HCT116 (cell line): Measurements from ENCODE around the gene ABCA5. TPM values are rescaled to one million over a fixed set of nuclear protein-coding genes. Genes with fewer than 3 reads are reported as not detected.

ENCODE experiments used
- ATAC-seq: fragments of 200-7000 bp; cut with Tn5 transposase; 2 replicates; pipeline ENCODE4 v1.9.1; 2020; ENCODE audit warnings: mild to moderate bottlenecking, moderate library complexity
- BruUV-seq: library from RNA; stranded (reverse); fragments of 400-500 nt; replicated peaks from 2 replicates; lab custom pipeline; 2021; lab: Mats Ljungman, UMichigan
- CTCF ChIA-PET: fragments of 300-600 bp; sonication (Branson Sonifier 250); formaldehyde crosslinking; loops from one replicate; lab custom pipeline; 2021; ENCODE audit warnings: antibody characterized with exemption; lab: Charles Lee
- POLR2A ChIA-PET: fragments of 300-600, 350-600 bp; sonication (Branson Sonifier 250); formaldehyde crosslinking; loops from one replicate; lab custom pipeline; 2021; ENCODE audit warnings: antibody characterized with exemption; lab: Charles Lee
- RAD21 ChIA-PET, 2 experiments: fragments of 300-600 bp; sonication (Branson Sonifier 250); formaldehyde crosslinking; loops; one replicate each; lab custom pipeline; 2023; ENCODE audit warnings: low total read pairs in 2 of 2; ENCODE audit not compliant: uncharacterized antibody in 2 of 2, unreplicated experiment in 2 of 2, low non-redundant PET in 1 of 2; lab: Charles Lee
- DNase-seq: peaks from one replicate; pipeline ENCODE4 v3.0.0-alpha.2; 2010; ENCODE audit warnings: low read depth, low spot score
- H2AFZ ChIP-seq: fragments of 200-600 bp; shearing (Covaris generic), sonication (generic); 2 replicates; pipeline ENCODE4 v1.6.1; 2017; ENCODE audit warnings: low read depth, mixed run types, mixed read lengths, antibody characterized with exemption, low read length; ENCODE audit not compliant: poor library complexity, severe bottlenecking
- H3K27ac ChIP-seq: 2 replicates; pipeline ENCODE4 v1.5.1; 2012; ENCODE audit warnings: low read depth, low read length
- H3K27me3 ChIP-seq: fragments of 200-600 bp; sonication (generic); 2 replicates; pipeline ENCODE4 v1.6.1; 2016; ENCODE audit warnings: mixed run types, low read length, mixed read lengths; ENCODE audit not compliant: insufficient read depth
- H3K36me3 ChIP-seq, 2 experiments: fragments of 200-500 bp in 1 of 2; fragments of 200-600 bp in 1 of 2; sonication (Bioruptor generic) in 1 of 2; sonication (generic) in 1 of 2; 2 replicates each; pipeline versions ENCODE4 v1.5.1 to v1.6.1; 2014 to 2016; ENCODE audit warnings: low read length in 2 of 2, inconsistent platforms in 1 of 2, mixed read lengths in 1 of 2, mixed run types in 1 of 2; ENCODE audit not compliant: insufficient read depth in 2 of 2, control insufficient read depth in 1 of 2
- H3K4me1 ChIP-seq, 2 experiments: fragments of 200-600 bp in 1 of 2; sonication (generic) in 1 of 2; 2 replicates each; pipeline versions ENCODE4 v1.5.1 to v1.6.1; 2012 to 2017; ENCODE audit warnings: low read length in 2 of 2, inconsistent platforms in 1 of 2, mild to moderate bottlenecking in 1 of 2, mixed read lengths in 1 of 2, mixed run types in 1 of 2, moderate library complexity in 1 of 2; ENCODE audit not compliant: insufficient read depth in 2 of 2, control insufficient read depth in 1 of 2
- H3K4me2 ChIP-seq: fragments of 200-600 bp; sonication (generic); 2 replicates; pipeline ENCODE4 v1.6.1; 2017; ENCODE audit warnings: mixed run types, low read length, mixed read lengths
- H3K4me3 ChIP-seq, 2 experiments: fragments of 200-600 bp in 1 of 2; sonication (generic) in 1 of 2; replicated peaks in 1 of 2; 2 replicates each; pipeline ENCODE4 v1.5.1; 2011 to 2016; ENCODE audit warnings: low read length in 2 of 2, control low read depth in 1 of 2, low read depth in 1 of 2, mild to moderate bottlenecking in 1 of 2, mixed read lengths in 1 of 2, mixed run types in 1 of 2
- H3K79me2 ChIP-seq: fragments of 200-600 bp; sonication (generic); 2 replicates; pipeline ENCODE4 v1.6.1; 2017; ENCODE audit warnings: mild to moderate bottlenecking, mixed run types, low read length, moderate library complexity, mixed read lengths; ENCODE audit not compliant: insufficient read depth
- H3K9ac ChIP-seq: fragments of 200-600 bp; sonication (generic); 2 replicates; pipeline ENCODE4 v1.6.1; 2016; ENCODE audit warnings: low read length, mixed read lengths
- H3K9me2 ChIP-seq: fragments of 200-600 bp; sonication (generic), shearing (Covaris generic); 2 replicates; pipeline ENCODE4 v1.6.1; 2017; ENCODE audit warnings: mixed run types, mild to moderate bottlenecking, moderate library complexity; ENCODE audit not compliant: insufficient read depth
- H3K9me3 ChIP-seq, 2 experiments: fragments of 200-500 bp in 1 of 2; fragments of 200-600 bp in 1 of 2; sonication (Bioruptor generic) in 1 of 2; sonication (generic) in 1 of 2; 2 replicates each; pipeline ENCODE4 v1.6.1; 2014 to 2017; ENCODE audit warnings: low read length in 2 of 2, mixed read lengths in 2 of 2, inconsistent platforms in 1 of 2, low read depth in 1 of 2, mild to moderate bottlenecking in 1 of 2, mixed run types in 1 of 2, moderate library complexity in 1 of 2; ENCODE audit not compliant: control insufficient read depth in 1 of 2, insufficient read depth in 1 of 2
- H4K20me1 ChIP-seq: fragments of 200-600 bp; sonication (generic), shearing (Covaris generic); 2 replicates; pipeline ENCODE4 v1.6.1; 2017; ENCODE audit warnings: mixed run types, mild to moderate bottlenecking, moderate library complexity; ENCODE audit not compliant: insufficient read depth
- JUND ChIP-seq: IDR thresholded peaks from 2 replicates; pipeline ENCODE4 v1.6.1; 2012
- SP1 ChIP-seq: IDR thresholded peaks from 2 replicates; pipeline ENCODE4 v1.6.1; 2012; ENCODE audit warnings: low read depth
- TCF7L2 ChIP-seq: IDR thresholded peaks from 2 replicates; pipeline ENCODE4 v1.7.0; 2011; ENCODE audit warnings: borderline replicate concordance, inconsistent platforms; ENCODE audit not compliant: insufficient read depth, insufficient read length; ENCODE audit errors: extremely low read depth
- intact Hi-C: fragments of 100-400 bp; cut with micrococcal nuclease; formaldehyde crosslinking; loops from 2 replicates; pipeline ENCODE4 v1.10.0; 2022
- total RNA-seq: library from RNA; stranded (reverse); gene quantifications from one replicate; pipeline ENCODE4 v1.2.1, GENCODE V29; 2021; ENCODE audit not compliant: unreplicated experiment
- TF ChIP-seq, protein P1 (sequence below), 3 experiments: fragments of 200-600 bp in 1 of 3; sonication (generic) in 1 of 3; IDR thresholded peaks in 2 of 3; conservative IDR thresholded peaks in 1 of 3; 2 replicates each; pipeline ENCODE4 v1.5.1; 2012 to 2017; ENCODE audit warnings: low read depth in 2 of 3, low read length in 2 of 3, antibody characterized with exemption in 1 of 3, borderline replicate concordance in 1 of 3, control low read depth in 1 of 3, mild to moderate bottlenecking in 1 of 3, mixed read lengths in 1 of 3, mixed run types in 1 of 3, moderate library complexity in 1 of 3; ENCODE audit not compliant: insufficient read depth in 1 of 3

Gene ABCA5
- total RNA-seq, 1 experiment from 2014 or later = 6.8 TPM

DNA sequence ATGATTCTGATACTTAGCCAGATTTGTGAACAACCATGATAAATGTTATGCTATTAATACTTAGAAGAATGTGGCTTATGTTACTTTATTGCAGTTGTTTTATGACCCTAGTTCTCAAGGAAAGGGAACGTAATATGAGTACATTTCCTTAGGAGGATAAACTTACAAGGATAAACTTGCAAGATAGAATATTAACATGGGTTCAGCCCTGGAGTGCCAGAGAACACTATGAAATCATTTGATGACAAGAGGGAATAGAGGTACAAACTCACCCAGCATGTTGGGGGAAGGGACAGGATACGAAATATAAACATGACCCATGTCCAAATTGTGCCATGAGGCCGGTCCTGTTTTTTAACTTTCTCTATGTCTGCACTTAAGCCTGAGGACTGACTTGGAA is 13.0 kb upstream of the ABCA5 start:
- no peak overlapping the region for H2AFZ ChIP-seq
- POLR2A ChIA-PET = no interaction called here
- peaks cover 0 to 3% of the 10 kb centered on the region in 2 experiments; a peak in 2 of 4 replicates for H3K4me1 ChIP-seq
- DNase-seq (no peak), ATAC-seq (no peak)
- no peak overlapping the region for H3K9ac ChIP-seq
- H4K20me1 ChIP-seq = no peaks in the 10 kb centered on the region
- no peaks in the 10 kb centered on the region for H3K27me3 ChIP-seq
- TF ChIP-seq SP1 = no peak
- BruUV-seq = no TSS peak
- no peaks in the 10 kb centered on the region for H3K36me3 ChIP-seq
- intact Hi-C loops = no loop called here
- H3K27ac ChIP-seq = no peak overlapping the region
- H3K9me2 ChIP-seq = no peaks in the 10 kb centered on the region
- no peaks in the 10 kb centered on the region for H3K79me2 ChIP-seq
- CTCF ChIA-PET = no interaction called here
- H3K4me3 ChIP-seq = no peak overlapping the region
- H3K9me3 ChIP-seq = no peaks in the 10 kb centered on the region
- H3K4me2 ChIP-seq = no peak overlapping the region
- RAD21 ChIA-PET = no interaction called here

DNA sequence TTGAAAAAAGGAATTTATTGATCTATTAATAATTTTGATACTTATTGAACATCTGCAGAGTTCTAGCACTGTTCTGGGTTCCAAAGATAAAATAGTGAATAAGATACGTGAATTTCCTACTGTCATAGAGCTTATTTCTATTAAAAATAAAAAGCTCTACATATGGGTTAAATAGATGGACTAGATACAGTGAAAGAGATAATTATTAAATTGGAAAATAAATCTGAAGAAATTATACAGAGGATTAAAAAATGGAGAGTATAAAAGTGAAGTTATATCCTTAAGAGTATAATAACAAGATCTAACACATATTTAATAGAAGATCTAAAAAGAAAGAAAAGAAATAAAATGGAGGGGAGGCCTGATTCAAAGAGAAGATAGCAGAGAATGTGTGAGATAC is 10.1 kb upstream of the ABCA5 start:
- Histone ChIP-seq H3K4me3 (no peak overlapping the region), H3K4me2 (no peak overlapping the region), H3K27ac (no peak overlapping the region), H3K9me3 (no peaks in the 10 kb centered on the region), H2AFZ (no peak overlapping the region), H3K9me2 (no peaks in the 10 kb centered on the region), H3K79me2 (no peaks in the 10 kb centered on the region), H3K27me3 (no peaks in the 10 kb centered on the region), H3K36me3 (no peaks in the 10 kb centered on the region), H3K4me1 (no peaks in the 10 kb centered on the region), H3K9ac (no peak overlapping the region), H4K20me1 (no peaks in the 10 kb centered on the region)
- ChIA-PET POLR2A (no interaction called here), RAD21 (no interaction called here), CTCF (interaction anchor here (1.1 to 3.9 kb wide), 4 partner anchors 9 to 187 kb away, joined by 4 to 54 read pairs (median 12); partner anchors contain the start of gene ABCA5)
- intact Hi-C loops = no loop called here
- TF ChIP-seq TCF7L2 (no peak), JUND (no peak)
- TF ChIP-seq, protein P1, sequence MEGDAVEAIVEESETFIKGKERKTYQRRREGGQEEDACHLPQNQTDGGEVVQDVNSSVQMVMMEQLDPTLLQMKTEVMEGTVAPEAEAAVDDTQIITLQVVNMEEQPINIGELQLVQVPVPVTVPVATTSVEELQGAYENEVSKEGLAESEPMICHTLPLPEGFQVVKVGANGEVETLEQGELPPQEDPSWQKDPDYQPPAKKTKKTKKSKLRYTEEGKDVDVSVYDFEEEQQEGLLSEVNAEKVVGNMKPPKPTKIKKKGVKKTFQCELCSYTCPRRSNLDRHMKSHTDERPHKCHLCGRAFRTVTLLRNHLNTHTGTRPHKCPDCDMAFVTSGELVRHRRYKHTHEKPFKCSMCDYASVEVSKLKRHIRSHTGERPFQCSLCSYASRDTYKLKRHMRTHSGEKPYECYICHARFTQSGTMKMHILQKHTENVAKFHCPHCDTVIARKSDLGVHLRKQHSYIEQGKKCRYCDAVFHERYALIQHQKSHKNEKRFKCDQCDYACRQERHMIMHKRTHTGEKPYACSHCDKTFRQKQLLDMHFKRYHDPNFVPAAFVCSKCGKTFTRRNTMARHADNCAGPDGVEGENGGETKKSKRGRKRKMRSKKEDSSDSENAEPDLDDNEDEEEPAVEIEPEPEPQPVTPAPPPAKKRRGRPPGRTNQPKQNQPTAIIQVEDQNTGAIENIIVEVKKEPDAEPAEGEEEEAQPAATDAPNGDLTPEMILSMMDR (IDR thresholded peaks at IDR 0.05 in 2 of 3, conservative IDR thresholded peaks at IDR 0.05 in 1 of 3; ENCODE audit: borderline replicate concordance in 1 of 3, insufficient read depth in 1 of 3, low read depth in 2 of 3, low read length in 2 of 3) = no peak
- DNase-seq (no peak), ATAC-seq (no peak)
- no TSS peak for BruUV-seq
